GM21717 (cell line): ENCODE data around the gene GPR152.

Experiments used
- ATAC-seq: cut with Tn5 transposase; IDR thresholded peaks from one replicate; pipeline ENCODE4 v1.9.1; 2021; ENCODE audit warnings: mild to moderate bottlenecking, moderate library complexity; ENCODE audit not compliant: unreplicated experiment

GPR152 gene

DNA sequence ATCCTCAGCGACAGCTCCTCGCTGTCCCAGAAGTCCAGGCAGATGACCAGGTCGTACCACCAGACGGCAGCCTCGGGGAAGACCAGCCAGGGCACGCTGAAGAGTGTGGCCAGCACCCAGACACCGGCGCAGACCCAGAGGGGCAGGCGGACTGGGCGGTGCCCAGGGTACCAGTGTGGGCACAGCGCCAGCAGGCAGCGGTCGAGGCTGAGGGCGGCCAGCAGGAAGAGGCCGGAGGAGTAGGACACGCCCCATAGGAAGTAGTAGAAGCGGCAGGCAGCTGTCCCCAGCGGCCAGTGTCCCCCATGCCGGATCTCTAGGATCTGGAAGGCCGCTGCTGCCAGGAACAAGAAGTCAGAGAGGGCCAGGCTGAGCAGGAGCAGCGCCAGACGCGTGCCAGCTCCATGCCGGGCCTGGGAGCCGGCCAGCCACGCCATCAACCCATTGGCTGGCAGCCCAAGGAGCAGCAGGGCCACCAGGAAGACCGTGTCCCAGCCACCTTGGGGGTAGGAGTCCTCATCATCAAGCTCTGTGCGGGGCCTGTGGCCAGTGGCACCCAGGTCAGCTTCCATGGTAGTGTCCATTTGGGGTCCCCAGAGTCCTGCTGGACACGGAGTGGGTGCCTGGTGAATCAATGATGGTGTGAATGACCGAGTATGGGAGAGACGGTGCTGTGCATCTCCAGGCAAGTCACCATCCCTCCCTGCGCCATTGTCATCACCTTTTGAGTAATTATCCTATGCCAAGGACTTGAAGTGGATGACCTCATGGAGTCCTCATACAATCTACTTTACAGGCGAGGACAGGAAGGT lies at the start of gene GPR152:
TSS of gene GPR152 (minus strand) at position 589 of the 812 bp plus-strand sequence. CDS start at position 584, 5 bp downstream.
- ATAC-seq = no peak

DNA sequence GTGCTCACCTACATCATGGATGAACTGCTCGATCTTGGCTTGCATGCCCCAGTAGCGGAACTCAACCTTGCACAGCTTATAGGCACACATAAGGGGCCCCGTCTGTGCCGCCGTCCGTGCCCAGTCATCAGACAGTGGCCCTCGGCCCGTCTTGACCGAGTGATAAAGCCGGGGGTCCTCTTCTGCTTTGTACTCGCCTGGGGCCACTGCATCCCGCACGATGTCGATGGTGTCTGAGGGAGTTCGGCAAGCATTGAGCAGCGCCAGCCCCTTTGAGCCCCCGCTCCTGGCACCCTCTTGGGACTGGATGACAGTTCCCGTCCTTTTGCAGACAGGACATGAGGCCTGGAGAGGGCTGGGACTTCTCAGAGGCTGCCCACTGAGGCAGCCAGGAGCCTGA lies 49.3 kb upstream of the GPR152 start:
- no peak for ATAC-seq

GRCh38 chr11:67500831-67501715 lies 48.5 kb upstream of the GPR152 start:
- no peak for ATAC-seq

GRCh38 chr11:67500484-67500821 lies 47.9 kb upstream of the GPR152 start:
- no peak for ATAC-seq

DNA sequence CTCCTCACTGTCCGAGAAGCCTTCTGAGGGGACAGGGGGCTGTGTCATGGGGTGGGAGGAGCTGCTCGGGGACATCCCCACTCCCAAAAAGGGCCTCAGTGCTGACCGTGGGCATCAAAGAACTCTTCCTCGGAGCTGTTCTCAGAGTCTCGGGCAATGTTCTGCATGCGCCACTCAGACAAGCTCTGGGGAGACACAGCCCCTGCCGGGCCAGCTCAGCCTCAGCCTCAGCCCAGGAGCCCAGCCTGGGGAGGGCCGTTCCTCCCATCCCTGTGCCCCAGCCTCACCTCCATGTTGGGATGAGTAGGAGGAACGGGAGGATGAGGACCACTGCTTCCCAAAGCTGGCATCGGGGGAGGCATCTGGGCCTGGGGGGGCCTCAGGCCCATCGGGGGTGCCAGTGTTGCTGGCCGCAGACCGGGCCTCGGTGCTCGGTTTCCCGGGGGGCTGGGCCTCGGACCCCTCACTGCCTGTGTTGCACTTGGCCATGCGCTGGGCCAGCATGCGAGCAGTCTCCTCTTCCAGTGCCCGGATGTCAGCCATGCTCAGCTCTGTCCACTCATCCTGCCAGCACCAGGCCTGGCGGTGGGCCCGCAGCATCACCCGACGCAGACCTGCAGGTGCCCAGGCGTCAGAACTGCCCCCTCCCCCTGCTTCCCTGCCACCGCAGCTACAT lies 47.4 kb upstream of the GPR152 start:
- ATAC-seq = no peak

GRCh38 chr11:67498544-67498972 lies 46.0 kb upstream of the GPR152 start:
- no peak for ATAC-seq

DNA sequence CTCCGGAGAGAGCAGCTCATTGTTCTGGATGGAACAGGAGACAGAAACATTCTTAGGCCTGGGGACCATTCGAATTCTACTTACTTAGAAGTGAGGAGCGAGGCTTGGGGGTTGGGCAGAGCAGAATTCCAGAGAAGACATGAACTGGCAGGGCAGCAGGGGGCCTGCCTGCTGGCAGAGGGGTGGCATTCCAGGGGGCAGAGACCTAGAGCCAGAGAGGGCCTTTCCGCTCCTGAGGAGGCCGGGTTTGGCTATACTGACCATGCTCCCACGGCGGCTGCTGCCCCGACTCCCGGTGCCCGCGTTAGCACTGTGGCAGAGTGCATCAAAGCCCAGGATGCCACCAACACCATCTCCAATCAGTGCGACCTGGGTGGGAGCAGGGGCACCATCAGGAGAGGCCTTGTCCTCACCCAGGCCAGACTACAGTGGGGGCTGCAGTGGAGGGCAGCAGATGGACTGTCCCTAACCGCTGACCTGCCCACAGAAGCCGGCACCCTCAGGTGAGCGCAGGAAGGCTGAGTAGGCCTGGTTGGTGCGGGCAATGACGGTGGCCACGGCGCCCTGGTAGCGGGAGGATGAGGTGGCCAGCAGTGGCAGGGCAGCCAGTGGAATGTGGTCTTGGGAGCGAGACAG lies 45.2 kb upstream of the GPR152 start:
- ATAC-seq = no peak

GRCh38 chr11:67496113-67496512 lies 43.6 kb upstream of the GPR152 start:
- ATAC-seq = no peak

GRCh38 chr11:67495234-67496005 lies 42.9 kb upstream of the GPR152 start:
- no peak for ATAC-seq

GRCh38 chr11:67494371-67495233 lies 42.1 kb upstream of the GPR152 start:
- no peak for ATAC-seq

GRCh38 chr11:67493548-67494370 lies 41.2 kb upstream of the GPR152 start:
- ATAC-seq = no peak

DNA sequence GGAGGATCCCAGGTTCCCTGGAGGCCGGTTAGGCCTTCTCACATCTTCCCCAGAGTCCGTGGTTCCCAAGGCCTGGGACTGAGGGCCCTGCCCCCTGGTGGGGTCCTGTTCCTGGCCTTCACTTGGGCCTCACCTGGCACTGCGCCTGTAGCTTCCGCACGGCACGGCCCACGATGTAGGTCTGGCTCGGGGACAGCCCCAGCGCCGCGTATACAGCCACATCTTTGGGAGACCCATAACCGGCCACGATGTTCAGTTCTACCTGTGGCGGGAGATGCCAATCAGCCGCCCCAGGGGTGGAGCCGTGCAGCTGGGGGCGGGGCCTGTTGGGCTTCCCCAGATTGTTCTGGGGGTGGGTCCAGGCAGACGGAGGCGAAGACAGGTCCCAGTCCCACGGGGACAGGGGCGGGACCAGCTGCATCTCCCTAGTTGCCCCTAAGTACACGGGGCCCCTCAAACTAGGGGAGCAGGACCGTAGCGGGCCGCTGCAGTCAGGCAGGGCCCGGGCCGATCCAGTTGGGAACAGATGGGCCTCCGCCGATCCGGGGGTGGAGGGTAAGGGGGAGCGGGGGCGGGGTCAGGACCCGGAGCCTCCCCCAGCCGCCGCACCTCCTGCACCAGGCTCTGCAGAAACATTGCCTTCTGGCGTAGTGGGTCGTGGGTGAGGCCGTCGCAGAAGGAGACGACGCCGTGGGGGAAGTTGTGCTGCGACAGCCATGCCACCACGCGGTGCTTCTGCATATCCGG lies 40.4 kb upstream of the GPR152 start:
- ATAC-seq = no peak

GRCh38 chr11:67492069-67492727 lies 39.7 kb upstream of the GPR152 start:
- no peak for ATAC-seq

GRCh38 chr11:67491276-67492068 lies 38.9 kb upstream of the GPR152 start:
- no peak for ATAC-seq

DNA sequence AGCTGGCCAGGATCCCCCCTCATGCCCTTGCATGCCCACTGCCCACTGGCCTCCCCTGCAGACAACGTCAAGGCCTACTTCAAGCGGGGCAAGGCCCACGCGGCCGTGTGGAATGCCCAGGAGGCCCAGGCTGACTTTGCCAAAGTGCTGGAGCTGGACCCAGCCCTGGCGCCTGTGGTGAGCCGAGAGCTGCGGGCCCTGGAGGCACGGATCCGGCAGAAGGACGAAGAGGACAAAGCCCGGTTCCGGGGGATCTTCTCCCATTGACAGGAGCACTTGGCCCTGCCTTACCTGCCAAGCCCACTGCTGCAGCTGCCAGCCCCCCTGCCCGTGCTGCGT lies 38.2 kb upstream of the GPR152 start:
- no peak for ATAC-seq

GRCh38 chr11:67489885-67490726 lies 37.6 kb upstream of the GPR152 start:
- no peak for ATAC-seq
